KMS-11 (cell line): ENCODE measurements around the gene XPR1.

ENCODE experiments used
- H2AFZ ChIP-seq: fragments of 200-600 bp; sonication (generic); 2 replicates; pipeline ENCODE4 v1.6.1; 2016; ENCODE audit warnings: antibody characterized with exemption, mixed run types, low read depth
- H3K27ac ChIP-seq: fragments of 200-600 bp; sonication (generic); 2 replicates; pipeline ENCODE4 v1.6.1; 2016; ENCODE audit warnings: mild to moderate bottlenecking, mixed run types
- H3K27me3 ChIP-seq: fragments of 200-600 bp; sonication (generic); 2 replicates; pipeline ENCODE4 v1.6.1; 2017; ENCODE audit warnings: mild to moderate bottlenecking, low read depth, mixed run types, moderate library complexity; ENCODE audit not compliant: insufficient read depth
- H3K36me3 ChIP-seq: fragments of 200-600 bp; sonication (generic); 2 replicates; pipeline ENCODE4 v1.6.1; 2017; ENCODE audit warnings: mild to moderate bottlenecking, mixed run types; ENCODE audit not compliant: insufficient read depth
- H3K4me1 ChIP-seq: fragments of 200-600 bp; sonication (generic); 2 replicates; pipeline ENCODE4 v1.6.1; 2016; ENCODE audit warnings: mild to moderate bottlenecking, low read depth, mixed run types; ENCODE audit not compliant: poor library complexity, severe bottlenecking
- H3K4me2 ChIP-seq: fragments of 200-600 bp; sonication (generic); 2 replicates; pipeline ENCODE4 v1.7.0; 2016; ENCODE audit warnings: mild to moderate bottlenecking, mixed run types
- H3K4me3 ChIP-seq: fragments of 200-600 bp; sonication (generic); IDR thresholded peaks from 2 replicates; pipeline ENCODE4 v1.6.1; 2017; ENCODE audit warnings: low read depth, low read length, mixed read lengths; ENCODE audit not compliant: insufficient read depth
- H3K79me2 ChIP-seq: fragments of 200-600 bp; sonication (generic); 2 replicates; pipeline ENCODE4 v1.6.1; 2016; ENCODE audit warnings: low read depth, mixed run types; ENCODE audit not compliant: insufficient read depth
- H3K9ac ChIP-seq: fragments of 200-600 bp; sonication (generic); 2 replicates; pipeline ENCODE4 v1.6.1; 2016; ENCODE audit warnings: mild to moderate bottlenecking, mixed run types
- H4K20me1 ChIP-seq: fragments of 200-600 bp; sonication (generic); 2 replicates; pipeline ENCODE4 v1.6.1; 2016; ENCODE audit warnings: mild to moderate bottlenecking, mixed run types; ENCODE audit not compliant: insufficient read depth
- TF ChIP-seq, protein P1 (sequence below): fragments of 200-600 bp; sonication (generic); conservative IDR thresholded peaks from 2 replicates; pipeline ENCODE4 v1.6.1; 2017; ENCODE audit warnings: low read depth, mild to moderate bottlenecking, antibody characterized with exemption, low read length, moderate library complexity, mixed read lengths

Gene XPR1

DNA sequence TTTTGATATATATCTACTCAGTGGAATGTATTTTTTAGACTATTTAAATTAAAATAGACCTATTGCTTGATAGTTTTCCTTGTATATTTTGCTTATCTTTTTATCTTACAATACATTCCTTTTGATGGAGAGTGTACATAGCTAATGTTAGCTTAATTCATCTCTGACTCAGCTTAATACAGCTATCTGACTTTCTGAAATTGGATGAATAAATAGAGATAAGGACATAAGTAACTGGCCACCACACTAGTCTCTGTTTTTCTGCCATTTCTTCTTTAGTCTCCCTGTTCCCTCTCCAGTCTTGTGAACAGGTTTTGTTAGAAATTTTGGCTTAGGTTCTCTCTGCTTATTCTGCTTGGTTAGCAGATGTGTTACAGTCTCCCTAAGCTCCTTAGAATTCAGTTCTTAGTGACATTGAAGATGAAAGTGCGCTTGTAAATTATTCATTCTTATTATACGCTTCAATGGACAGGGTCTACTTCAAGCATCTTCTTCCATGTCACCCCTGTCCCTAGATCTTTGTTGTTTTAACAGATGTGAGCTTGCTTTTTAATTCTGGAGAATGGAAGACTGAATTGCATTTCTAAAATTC, 59.6 kb downstream of the XPR1 start:
- no peak overlapping the region for H3K4me3 ChIP-seq
- no peaks in the 10 kb centered on the region for H3K27me3 ChIP-seq
- H3K4me1 ChIP-seq, result no peaks in the 10 kb centered on the region
- TF ChIP-seq, protein P1, sequence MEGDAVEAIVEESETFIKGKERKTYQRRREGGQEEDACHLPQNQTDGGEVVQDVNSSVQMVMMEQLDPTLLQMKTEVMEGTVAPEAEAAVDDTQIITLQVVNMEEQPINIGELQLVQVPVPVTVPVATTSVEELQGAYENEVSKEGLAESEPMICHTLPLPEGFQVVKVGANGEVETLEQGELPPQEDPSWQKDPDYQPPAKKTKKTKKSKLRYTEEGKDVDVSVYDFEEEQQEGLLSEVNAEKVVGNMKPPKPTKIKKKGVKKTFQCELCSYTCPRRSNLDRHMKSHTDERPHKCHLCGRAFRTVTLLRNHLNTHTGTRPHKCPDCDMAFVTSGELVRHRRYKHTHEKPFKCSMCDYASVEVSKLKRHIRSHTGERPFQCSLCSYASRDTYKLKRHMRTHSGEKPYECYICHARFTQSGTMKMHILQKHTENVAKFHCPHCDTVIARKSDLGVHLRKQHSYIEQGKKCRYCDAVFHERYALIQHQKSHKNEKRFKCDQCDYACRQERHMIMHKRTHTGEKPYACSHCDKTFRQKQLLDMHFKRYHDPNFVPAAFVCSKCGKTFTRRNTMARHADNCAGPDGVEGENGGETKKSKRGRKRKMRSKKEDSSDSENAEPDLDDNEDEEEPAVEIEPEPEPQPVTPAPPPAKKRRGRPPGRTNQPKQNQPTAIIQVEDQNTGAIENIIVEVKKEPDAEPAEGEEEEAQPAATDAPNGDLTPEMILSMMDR, result no peak
- H3K79me2 ChIP-seq, result no peaks in the 10 kb centered on the region
- H3K36me3 ChIP-seq, result no peaks in the 10 kb centered on the region
- H3K9ac ChIP-seq, result no peak overlapping the region
- H3K4me2 ChIP-seq, result no peak overlapping the region
- no peak overlapping the region for H2AFZ ChIP-seq
- H3K27ac ChIP-seq, result no peak overlapping the region
- no peaks in the 10 kb centered on the region for H4K20me1 ChIP-seq

DNA sequence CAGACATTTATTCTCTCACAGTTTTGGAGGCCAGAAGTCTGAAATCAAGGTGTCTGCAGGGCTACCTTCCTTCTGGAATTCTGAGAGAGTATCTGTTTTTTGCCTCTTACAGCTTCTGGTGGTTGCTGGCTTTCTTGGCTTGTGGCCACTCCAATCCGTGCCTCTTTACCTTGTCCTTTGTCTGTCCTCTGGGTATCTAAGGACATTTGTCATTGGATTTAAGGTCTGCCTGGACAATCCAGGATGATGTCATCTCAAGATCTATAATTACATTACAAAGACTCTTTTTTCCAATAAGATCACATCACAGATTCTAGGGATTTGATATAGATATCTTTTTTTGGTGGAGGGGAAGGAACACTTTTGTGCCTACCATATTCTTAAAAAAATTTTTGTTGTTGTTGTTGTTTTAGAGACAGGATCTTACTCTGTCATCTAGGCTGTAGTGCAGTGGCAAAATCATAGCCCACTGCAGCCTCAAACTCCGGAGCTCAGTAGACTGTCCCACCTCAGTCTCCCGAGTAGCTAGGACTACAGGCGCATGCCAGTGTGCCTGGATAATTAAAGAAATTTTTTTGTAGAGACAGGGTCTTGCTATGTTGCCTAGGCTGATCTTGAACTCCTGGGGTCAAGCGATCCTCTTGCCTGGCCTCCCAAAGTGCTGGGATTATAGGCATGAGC, 61.9 kb downstream of the XPR1 start:
- no peak overlapping the region for H3K27ac ChIP-seq
- TF ChIP-seq, protein P1, result no peak
- H3K79me2 ChIP-seq, result no peaks in the 10 kb centered on the region
- H3K9ac ChIP-seq, result no peak overlapping the region
- no peak overlapping the region for H3K4me3 ChIP-seq
- H3K27me3 ChIP-seq, result no peaks in the 10 kb centered on the region
- H3K4me2 ChIP-seq, result no peak overlapping the region
- no peaks in the 10 kb centered on the region for H4K20me1 ChIP-seq
- H3K4me1 ChIP-seq, result no peaks in the 10 kb centered on the region
- H3K36me3 ChIP-seq, result no peaks in the 10 kb centered on the region; the same call in 1 of the 2 replicates
- H2AFZ ChIP-seq, result no peak overlapping the region

DNA sequence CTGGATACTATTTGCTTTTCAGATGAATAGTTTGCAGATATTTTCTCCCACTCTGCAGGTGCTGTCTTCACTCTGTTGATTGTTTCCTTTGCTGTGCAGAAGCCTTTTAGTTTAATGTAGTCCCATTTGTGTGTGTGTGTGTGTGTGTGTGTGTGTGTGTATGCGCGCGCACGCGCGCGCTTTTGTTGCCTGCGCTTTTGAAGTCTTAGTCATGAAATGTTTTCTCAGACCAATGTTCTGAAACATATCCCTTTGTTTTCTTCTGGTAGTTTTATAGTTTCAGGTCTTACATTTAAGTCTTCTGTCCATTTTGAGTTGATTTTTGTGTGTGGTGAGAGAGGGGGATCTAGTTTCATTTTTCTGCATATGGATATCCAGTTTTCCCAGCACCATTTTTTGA, 63.5 kb downstream of the XPR1 start:
- H2AFZ ChIP-seq, result no peak overlapping the region
- no peak overlapping the region for H3K27ac ChIP-seq
- H3K36me3 ChIP-seq, result no peaks in the 10 kb centered on the region; the same call in 1 of the 2 replicates
- H3K4me2 ChIP-seq, result no peak overlapping the region
- no peaks in the 10 kb centered on the region for H4K20me1 ChIP-seq
- H3K4me1 ChIP-seq, result no peaks in the 10 kb centered on the region
- H3K4me3 ChIP-seq, result no peak overlapping the region
- no peaks in the 10 kb centered on the region for H3K27me3 ChIP-seq
- no peaks in the 10 kb centered on the region for H3K79me2 ChIP-seq
- H3K9ac ChIP-seq, result no peak overlapping the region
- TF ChIP-seq, protein P1, result no peak

DNA sequence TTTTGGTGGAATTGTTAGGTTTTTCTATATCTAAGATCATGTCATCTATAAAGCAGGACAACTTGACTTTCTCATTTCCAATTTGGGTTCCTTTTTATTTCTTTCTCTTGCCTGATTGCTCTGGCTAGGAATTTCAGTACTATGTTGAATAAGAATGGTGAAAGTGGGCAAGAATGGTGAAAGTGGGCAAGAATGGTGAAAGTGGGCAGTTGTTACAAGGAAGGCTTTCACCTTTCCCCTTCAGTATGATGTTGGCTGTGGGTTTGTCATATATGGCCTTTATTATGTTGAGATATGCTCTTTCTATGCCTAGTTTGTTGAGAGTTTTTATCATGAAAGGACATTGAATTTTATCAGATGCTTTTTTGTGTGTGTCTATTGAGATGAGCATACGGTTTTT, 64.5 kb downstream of the XPR1 start:
- no peaks in the 10 kb centered on the region for H4K20me1 ChIP-seq
- no peaks in the 10 kb centered on the region; the same call in 1 of the 2 replicates for H3K36me3 ChIP-seq
- H3K4me2 ChIP-seq, result no peak overlapping the region
- H3K9ac ChIP-seq, result no peak overlapping the region
- H2AFZ ChIP-seq, result no peak overlapping the region
- TF ChIP-seq, protein P1, result no peak
- H3K27me3 ChIP-seq, result no peaks in the 10 kb centered on the region
- H3K4me1 ChIP-seq, result no peaks in the 10 kb centered on the region
- H3K79me2 ChIP-seq, result no peaks in the 10 kb centered on the region
- H3K27ac ChIP-seq, result no peak overlapping the region
- H3K4me3 ChIP-seq, result no peak overlapping the region
